D341Med (cell line): ENCODE data around the gene CDKN3.
"Not testable (repeated sequence)": the region's sequence is repeated elsewhere in the genome, so short reads cannot be mapped to it uniquely, and the experiment has no call there.

Experiments used
- DNase-seq: peaks from one replicate; pipeline ENCODE4 v3.0.0; 2012; ENCODE audit warnings: low spot score

The CDKN3 gene

GRCh38 chr14:54370323-54371198, 26.2 kb upstream of the CDKN3 start:
- DNase-seq, result no peak

- no peak for DNase-seq
Observed at GRCh38 chr14:54374117-54374884, 22.5 kb upstream of the CDKN3 start.

GRCh38 chr14:54377501-54377900, 19.3 kb upstream of the CDKN3 start:
- DNase-seq, result no peak

GRCh38 chr14:54378893-54379292, 17.9 kb upstream of the CDKN3 start:
- not testable (repeated sequence) for DNase-seq

GRCh38 chr14:54380558-54380957, 16.2 kb upstream of the CDKN3 start:
- not testable (repeated sequence) for DNase-seq

- no peak for DNase-seq
Observed at GRCh38 chr14:54381821-54382220, 15.0 kb upstream of the CDKN3 start.

- DNase-seq, result no peak
Observed at GRCh38 chr14:54383835-54384234, 13.0 kb upstream of the CDKN3 start.

- no peak for DNase-seq
Observed at GRCh38 chr14:54385556-54385955, 11.3 kb upstream of the CDKN3 start.

- DNase-seq, result no peak
Observed at GRCh38 chr14:54387328-54387727, 9.5 kb upstream of the CDKN3 start.

GRCh38 chr14:54392131-54392859, 4.5 kb upstream of the CDKN3 start:
- DNase-seq, result no peak

GRCh38 chr14:54392986-54393884, 3.6 kb upstream of the CDKN3 start:
- not testable (repeated sequence) for DNase-seq

GRCh38 chr14:54394596-54394995, 2.2 kb upstream of the CDKN3 start:
- DNase-seq, result no peak

GRCh38 chr14:54395284-54395683, 1.5 kb upstream of the CDKN3 start:
- no peak for DNase-seq

- DNase-seq, result no peak
Observed at GRCh38 chr14:54395716-54396115, 1.1 kb upstream of the CDKN3 start.

GRCh38 chr14:54396183-54396492, 669 bp upstream of the CDKN3 start:
- no peak for DNase-seq

GRCh38 chr14:54399560-54399959, 2.8 kb downstream of the CDKN3 start:
- DNase-seq, result no peak

GRCh38 chr14:54403401-54404005, 6.7 kb downstream of the CDKN3 start:
- DNase-seq, result not testable (repeated sequence)

GRCh38 chr14:54410215-54410614, 13.4 kb downstream of the CDKN3 start:
- DNase-seq, result no peak

GRCh38 chr14:54411371-54411770, 14.6 kb downstream of the CDKN3 start:
- no peak for DNase-seq

GRCh38 chr14:54420478-54421142, 23.8 kb downstream of the CDKN3 start:
- peak; percentile 69 for DNase-seq

- no peak for DNase-seq
Observed at GRCh38 chr14:54423991-54424390, 27.2 kb downstream of the CDKN3 start.
